ENCODE results near the gene CNTLN. TPM values are rescaled to one million over a fixed set of nuclear protein-coding genes. Genes with fewer than 3 reads are reported as not detected.
"Not testable (repeated sequence)": the region's sequence is repeated elsewhere in the genome, so short reads cannot be mapped to it uniquely, and the experiment has no call there.

Gene CNTLN
- total RNA-seq, 5 donors from 2014 or later (not counting 1 experiment from before 2014, with no cell fraction given) = 0.08 to 1.1 (median 0.13) TPM

DNA sequence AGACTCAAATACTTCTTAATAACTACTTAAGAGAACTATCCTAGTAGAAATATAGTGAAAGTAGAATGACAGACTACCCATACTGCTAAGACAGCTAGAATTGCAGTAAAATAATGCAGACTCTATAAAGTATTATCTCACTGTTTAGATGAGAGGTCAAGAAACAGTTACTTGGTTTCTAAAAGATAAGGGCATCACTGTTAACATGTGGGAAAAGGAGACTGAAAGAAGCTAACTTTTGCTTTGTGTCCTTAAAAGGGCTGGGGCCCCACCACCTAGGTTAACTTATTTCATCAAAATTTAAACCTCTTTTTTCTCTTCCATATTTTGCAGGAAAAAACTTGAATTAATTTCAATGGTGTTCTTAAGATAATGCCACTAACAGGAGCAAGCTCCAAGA lies 204.3 kb downstream of the CNTLN start:
- Histone ChIP-seq H3K9me3 (no peaks in the 10 kb centered on the region), H3K27ac (ENCODE audit: low read length) (no peak overlapping the region), H3K36me3 (ENCODE audit: control insufficient read depth in 2 of 2, extremely low read depth in 1 of 2, insufficient read depth in 1 of 2, low read length in 1 of 2) (no peaks in the 10 kb centered on the region), H3K27me3 (replicated peaks in 1 of 2; ENCODE audit: control insufficient read depth in 2 of 2, extremely low read depth in 1 of 2, insufficient read depth in 2 of 2, low read length in 1 of 2) (no peaks in the 10 kb centered on the region), H3K4me3 (ENCODE audit: control insufficient read depth in 1 of 2, extremely low read depth in 1 of 2, low read length in 1 of 2) (no peak overlapping the region), H3K4me1 (ENCODE audit: control insufficient read depth in 1 of 2, extremely low read depth in 1 of 2, insufficient read depth in 2 of 2, low read length in 2 of 2) (no peaks in the 10 kb centered on the region)
- Mint-ChIP-seq H3K36me3 (no peaks in the 10 kb centered on the region), H3K27ac (no peak overlapping the region), H3K27me3 (no peaks in the 10 kb centered on the region), H3K4me3 (no peak overlapping the region), H3K9me3 (peaks cover 0 to 7% (median 5%) of the 10 kb centered on the region in 3 donors), H3K4me1 (no peaks in the 10 kb centered on the region)
- ChIA-PET POLR2A (no interaction called here), CTCF (no interaction called here)
- DNase-seq = no peak
- no peak for ATAC-seq (replicated peaks in 1 of 4)

DNA sequence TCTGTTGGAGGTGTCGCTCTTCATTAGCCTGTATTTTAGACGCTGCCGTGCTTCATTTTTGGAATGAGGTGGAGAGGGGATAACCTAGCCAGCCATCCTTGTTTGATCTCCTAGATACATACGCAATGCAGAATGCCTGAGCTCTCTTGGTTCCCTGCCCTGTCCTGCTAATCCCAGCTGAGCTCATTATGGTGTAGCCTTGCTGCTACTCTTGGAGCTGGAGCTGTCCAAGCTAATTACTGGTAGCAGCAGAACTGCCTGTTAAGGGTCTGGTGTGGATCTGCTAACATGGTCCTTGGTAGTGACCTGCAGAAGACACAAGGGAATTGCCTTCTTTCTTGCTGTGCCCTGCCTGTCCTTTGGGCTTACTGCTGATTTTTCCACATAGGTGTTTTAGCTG lies 207.9 kb downstream of the CNTLN start:
- no peaks in the 10 kb centered on the region for H3K9me3 ChIP-seq
- no peaks in the 10 kb centered on the region for H3K36me3 ChIP-seq (ENCODE audit: control insufficient read depth in 2 of 2, extremely low read depth in 1 of 2, insufficient read depth in 1 of 2, low read length in 1 of 2)
- H3K27ac ChIP-seq (ENCODE audit: low read length) = no peak overlapping the region
- ATAC-seq (replicated peaks in 1 of 4) (no peak), DNase-seq (no peak)
- H3K27me3 ChIP-seq (replicated peaks in 1 of 2; ENCODE audit: control insufficient read depth in 2 of 2, extremely low read depth in 1 of 2, insufficient read depth in 2 of 2, low read length in 1 of 2) = no peaks in the 10 kb centered on the region
- no peak overlapping the region for H3K4me3 ChIP-seq (ENCODE audit: control insufficient read depth in 1 of 2, extremely low read depth in 1 of 2, low read length in 1 of 2)
- 96% methylated on average over 3 of the region's 4 CpGs for WGBS (ENCODE audit: insufficient coverage)
- POLR2A ChIA-PET = no interaction called here
- Mint-ChIP-seq H3K27me3 (no peaks in the 10 kb centered on the region), H3K4me3 (no peak overlapping the region), H3K4me1 (no peaks in the 10 kb centered on the region), H3K9me3 (peaks cover 4 to 16% (median 5%) of the 10 kb centered on the region in 3 donors), H3K27ac (no peak overlapping the region), H3K36me3 (no peaks in the 10 kb centered on the region)
- no peaks in the 10 kb centered on the region for H3K4me1 ChIP-seq (ENCODE audit: control insufficient read depth in 1 of 2, extremely low read depth in 1 of 2, insufficient read depth in 2 of 2, low read length in 2 of 2)
- CTCF ChIA-PET = interaction anchor here in 1 of 2 donors (1.3 kb wide), 1 partner anchor 9 kb away, joined by 5 read pairs; no protein-coding TSS in a partner anchor

DNA sequence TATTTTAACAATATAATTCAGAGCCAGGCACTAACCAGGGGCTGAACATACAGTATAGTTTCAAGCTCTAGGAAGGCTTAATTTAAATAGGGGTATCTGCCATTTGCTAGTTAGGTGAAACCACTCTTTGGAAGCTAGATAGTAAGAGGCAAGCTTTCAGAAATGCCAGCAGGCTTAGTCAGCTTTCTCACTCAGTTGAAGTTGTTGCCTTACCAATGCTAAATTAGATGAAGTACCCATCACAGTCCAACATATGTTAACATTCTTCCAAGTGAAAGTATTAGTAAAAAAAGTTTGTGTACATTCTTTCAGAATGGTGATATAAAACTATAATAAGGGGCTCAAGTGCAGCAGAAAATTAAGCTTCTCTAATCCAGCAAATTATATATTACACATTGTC lies 215.0 kb downstream of the CNTLN start:
- no peak overlapping the region for H3K4me3 Mint-ChIP-seq
- Histone ChIP-seq H3K9me3 (no peaks in the 10 kb centered on the region), H3K4me3 (ENCODE audit: control insufficient read depth in 1 of 2, extremely low read depth in 1 of 2, low read length in 1 of 2) (no peak overlapping the region), H3K36me3 (ENCODE audit: control insufficient read depth in 2 of 2, extremely low read depth in 1 of 2, insufficient read depth in 1 of 2, low read length in 1 of 2) (no peaks in the 10 kb centered on the region), H3K27me3 (replicated peaks in 1 of 2; ENCODE audit: control insufficient read depth in 2 of 2, extremely low read depth in 1 of 2, insufficient read depth in 2 of 2, low read length in 1 of 2) (no peaks in the 10 kb centered on the region), H3K27ac (ENCODE audit: low read length) (no peak overlapping the region), H3K4me1 (ENCODE audit: control insufficient read depth in 1 of 2, extremely low read depth in 1 of 2, insufficient read depth in 2 of 2, low read length in 2 of 2) (no peaks in the 10 kb centered on the region)
- H3K36me3 Mint-ChIP-seq = no peaks in the 10 kb centered on the region
- POLR2A ChIA-PET = no interaction called here
- DNase-seq = no peak
- no peak overlapping the region for H3K27ac Mint-ChIP-seq
- H3K27me3 Mint-ChIP-seq = no peaks in the 10 kb centered on the region
- peaks cover 2 to 19% (median 7%) of the 10 kb centered on the region in 3 donors for H3K9me3 Mint-ChIP-seq
- CTCF ChIA-PET = no interaction called here
- ATAC-seq (replicated peaks in 1 of 4) = no peak
- no peaks in the 10 kb centered on the region for H3K4me1 Mint-ChIP-seq

DNA sequence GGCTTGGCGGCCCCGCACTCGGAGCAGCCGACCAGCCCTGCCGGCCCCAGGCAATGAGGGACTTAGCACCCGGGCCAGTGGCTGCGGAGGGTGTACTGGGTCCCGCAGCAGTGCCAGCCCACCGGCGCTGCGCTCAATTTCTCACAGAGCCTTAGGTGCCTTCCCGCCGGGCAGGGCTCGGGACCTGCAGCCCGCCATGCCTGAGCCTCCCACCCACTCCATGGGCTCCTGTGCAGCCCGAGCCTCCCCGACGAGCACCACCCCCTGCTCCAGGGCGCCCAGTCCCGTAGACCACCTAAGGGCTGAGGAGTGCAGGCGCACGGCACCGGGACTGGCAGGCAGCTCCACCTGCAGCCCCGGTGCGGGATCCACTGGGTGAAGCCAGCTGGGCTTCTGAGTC lies 219.2 kb downstream of the CNTLN start:
- POLR2A ChIA-PET; H3K4me3 ChIP-seq (ENCODE audit: control insufficient read depth in 1 of 2, extremely low read depth in 1 of 2, low read length in 1 of 2); DNase-seq; H3K27me3 ChIP-seq (replicated peaks in 1 of 2; ENCODE audit: control insufficient read depth in 2 of 2, extremely low read depth in 1 of 2, insufficient read depth in 2 of 2, low read length in 1 of 2); H3K9me3 ChIP-seq; H3K36me3 Mint-ChIP-seq; ATAC-seq (replicated peaks in 1 of 4); H3K4me1 Mint-ChIP-seq; H3K36me3 ChIP-seq (ENCODE audit: control insufficient read depth in 2 of 2, extremely low read depth in 1 of 2, insufficient read depth in 1 of 2, low read length in 1 of 2); H3K27ac Mint-ChIP-seq; H3K4me3 Mint-ChIP-seq; H3K27ac ChIP-seq (ENCODE audit: low read length); H3K27me3 Mint-ChIP-seq; CTCF ChIA-PET; H3K4me1 ChIP-seq (ENCODE audit: control insufficient read depth in 1 of 2, extremely low read depth in 1 of 2, insufficient read depth in 2 of 2, low read length in 2 of 2): not testable (repeated sequence)
- WGBS (ENCODE audit: insufficient coverage) = 95% methylated on average over 8 of the region's 25 CpGs
- peaks cover 1 to 11% (median 3%) of the 10 kb centered on the region in 3 donors for H3K9me3 Mint-ChIP-seq

DNA sequence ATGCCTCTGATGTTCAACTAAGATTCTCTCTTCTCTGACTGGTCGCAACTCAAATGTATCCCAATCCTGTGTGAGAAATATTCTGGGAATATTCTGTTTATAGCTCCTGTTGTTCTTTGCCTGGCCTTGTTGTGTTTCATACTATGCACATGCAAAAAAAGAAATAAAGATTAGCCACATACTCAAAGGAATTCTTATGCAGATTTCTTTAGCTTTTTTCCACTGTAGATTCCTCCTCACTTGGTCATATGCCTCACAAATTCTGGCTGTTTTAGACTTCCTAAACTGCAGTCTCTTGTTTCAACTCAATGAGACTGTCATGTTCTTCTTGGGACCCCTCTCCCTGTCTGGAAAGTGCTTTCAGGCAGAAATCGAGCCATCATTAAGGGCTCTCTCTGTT lies 226.5 kb downstream of the CNTLN start:
- H3K4me1 ChIP-seq (ENCODE audit: control insufficient read depth in 1 of 2, extremely low read depth in 1 of 2, insufficient read depth in 2 of 2, low read length in 2 of 2) = no peaks in the 10 kb centered on the region
- Mint-ChIP-seq H3K36me3 (no peaks in the 10 kb centered on the region), H3K27ac (no peak overlapping the region), H3K4me1 (no peaks in the 10 kb centered on the region), H3K9me3 (peaks cover 2 to 15% (median 5%) of the 10 kb centered on the region in 3 donors), H3K4me3 (no peak overlapping the region), H3K27me3 (no peaks in the 10 kb centered on the region)
- H3K9me3 ChIP-seq = no peaks in the 10 kb centered on the region
- no peaks in the 10 kb centered on the region for H3K27me3 ChIP-seq (replicated peaks in 1 of 2; ENCODE audit: control insufficient read depth in 2 of 2, extremely low read depth in 1 of 2, insufficient read depth in 2 of 2, low read length in 1 of 2)
- ATAC-seq (replicated peaks in 1 of 4) = no peak
- no peak overlapping the region for H3K27ac ChIP-seq (ENCODE audit: low read length)
- POLR2A ChIA-PET = no interaction called here
- no peak for DNase-seq
- CTCF ChIA-PET = no interaction called here
- H3K4me3 ChIP-seq (ENCODE audit: control insufficient read depth in 1 of 2, extremely low read depth in 1 of 2, low read length in 1 of 2) = no peak overlapping the region
- no peaks in the 10 kb centered on the region for H3K36me3 ChIP-seq (ENCODE audit: control insufficient read depth in 2 of 2, extremely low read depth in 1 of 2, insufficient read depth in 1 of 2, low read length in 1 of 2)
- no CpG with 5 or more reads among the region's 2 CpGs for WGBS (ENCODE audit: insufficient coverage)

DNA sequence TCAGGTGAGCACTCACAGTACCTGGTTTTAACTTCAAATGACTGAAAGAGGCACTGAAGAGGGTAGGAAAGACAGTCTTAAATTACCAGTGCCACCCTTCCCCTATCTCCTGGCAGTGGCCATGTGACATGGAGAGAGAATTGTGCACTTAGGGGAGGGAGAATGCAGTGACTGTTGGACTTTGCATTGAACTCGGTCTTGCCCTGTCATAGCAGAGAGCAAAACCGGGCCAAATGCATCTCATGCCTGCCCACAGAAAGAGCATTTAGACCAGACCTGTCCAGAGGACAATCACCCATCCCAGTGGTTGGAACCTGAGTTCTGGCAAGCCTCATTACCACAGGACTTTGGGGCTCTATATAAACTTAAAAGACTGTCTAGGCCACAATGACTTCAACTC lies 232.2 kb downstream of the CNTLN start:
- H3K4me1 ChIP-seq (ENCODE audit: control insufficient read depth in 1 of 2, extremely low read depth in 1 of 2, insufficient read depth in 2 of 2, low read length in 2 of 2) = no peaks in the 10 kb centered on the region
- H3K4me3 Mint-ChIP-seq = no peak overlapping the region
- WGBS (ENCODE audit: insufficient coverage) = 83% methylated on average over 2 of the region's 2 CpGs
- no peak overlapping the region for H3K27ac Mint-ChIP-seq
- H3K4me1 Mint-ChIP-seq = no peaks in the 10 kb centered on the region
- CTCF ChIA-PET = no interaction called here
- DNase-seq (no peak), ATAC-seq (replicated peaks in 1 of 4) (no peak)
- no peak overlapping the region for H3K4me3 ChIP-seq (ENCODE audit: control insufficient read depth in 1 of 2, extremely low read depth in 1 of 2, low read length in 1 of 2)
- no peaks in the 10 kb centered on the region for H3K9me3 ChIP-seq
- no peaks in the 10 kb centered on the region for H3K36me3 Mint-ChIP-seq
- peaks cover 0 to 3% of the 10 kb centered on the region in 2 donors for H3K36me3 ChIP-seq (ENCODE audit: control insufficient read depth in 2 of 2, extremely low read depth in 1 of 2, insufficient read depth in 1 of 2, low read length in 1 of 2)
- no peaks in the 10 kb centered on the region for H3K27me3 Mint-ChIP-seq
- H3K27me3 ChIP-seq (replicated peaks in 1 of 2; ENCODE audit: control insufficient read depth in 2 of 2, extremely low read depth in 1 of 2, insufficient read depth in 2 of 2, low read length in 1 of 2) = no peaks in the 10 kb centered on the region
- H3K27ac ChIP-seq (ENCODE audit: low read length) = no peak overlapping the region
- H3K9me3 Mint-ChIP-seq = peaks cover 7 to 26% (median 8%) of the 10 kb centered on the region in 3 donors
- POLR2A ChIA-PET = no interaction called here

DNA sequence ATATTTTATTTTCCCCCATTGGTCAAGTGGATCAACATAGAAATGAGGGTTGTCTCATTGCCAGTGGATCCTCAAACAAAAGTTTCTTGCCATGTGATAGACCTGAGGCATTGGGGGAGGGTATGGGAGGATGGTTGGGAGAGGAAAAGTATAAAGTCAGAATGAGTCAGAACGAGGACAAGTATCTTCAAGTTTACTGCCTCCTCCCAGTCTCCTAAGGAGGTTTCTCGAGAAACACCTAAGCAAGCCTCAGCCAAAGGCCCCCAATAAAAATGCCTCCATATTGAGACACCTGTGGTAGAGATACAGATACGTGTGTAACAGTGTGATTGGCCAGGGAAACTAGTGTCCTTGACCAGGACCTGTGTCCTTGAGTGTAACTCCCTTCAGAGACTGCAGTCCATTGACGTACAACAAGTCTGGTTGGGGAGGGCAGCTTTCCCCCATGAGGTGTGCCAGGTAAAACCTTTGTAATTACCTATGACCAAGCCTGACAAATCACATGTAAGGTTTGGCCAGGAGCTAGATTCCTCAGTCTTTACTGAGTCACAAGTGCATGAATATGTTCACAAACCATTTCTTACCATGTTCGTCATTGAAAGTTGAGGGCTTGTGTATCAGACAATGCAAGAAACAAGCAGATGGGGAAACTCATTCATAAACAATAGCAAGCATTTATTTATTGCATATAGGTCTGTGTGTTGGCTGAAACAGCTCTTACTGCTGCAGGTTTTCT lies 245.5 kb downstream of the CNTLN start:
- H3K27ac Mint-ChIP-seq = no peak overlapping the region
- H3K4me3 Mint-ChIP-seq = no peak overlapping the region
- H3K36me3 ChIP-seq (ENCODE audit: control insufficient read depth in 2 of 2, extremely low read depth in 1 of 2, insufficient read depth in 1 of 2, low read length in 1 of 2) = no peaks in the 10 kb centered on the region
- H3K9me3 ChIP-seq = no peaks in the 10 kb centered on the region
- POLR2A ChIA-PET = no interaction called here
- H3K27me3 Mint-ChIP-seq = no peaks in the 10 kb centered on the region
- H3K27me3 ChIP-seq (replicated peaks in 1 of 2; ENCODE audit: control insufficient read depth in 2 of 2, extremely low read depth in 1 of 2, insufficient read depth in 2 of 2, low read length in 1 of 2) = no peaks in the 10 kb centered on the region
- WGBS (ENCODE audit: insufficient coverage) = 100% methylated on average over 1 of the region's 5 CpGs
- no peak overlapping the region for H3K4me3 ChIP-seq (ENCODE audit: control insufficient read depth in 1 of 2, extremely low read depth in 1 of 2, low read length in 1 of 2)
- no peaks in the 10 kb centered on the region for H3K4me1 ChIP-seq (ENCODE audit: control insufficient read depth in 1 of 2, extremely low read depth in 1 of 2, insufficient read depth in 2 of 2, low read length in 2 of 2)
- CTCF ChIA-PET = no interaction called here
- ATAC-seq (replicated peaks in 1 of 4) = no peak
- no peaks in the 10 kb centered on the region for H3K36me3 Mint-ChIP-seq
- H3K27ac ChIP-seq (ENCODE audit: low read length) = no peak overlapping the region
- H3K4me1 Mint-ChIP-seq = no peaks in the 10 kb centered on the region
- DNase-seq = no peak
- H3K9me3 Mint-ChIP-seq = peaks cover 0 to 22% (median 14%) of the 10 kb centered on the region in 3 donors

Data from T-cell (primary cell).